Measurements from ENCODE around the gene CBR1.
A peak's percentile ranks its signal among the peaks of the same experiment; 100 is the strongest.

The CBR1 gene

GRCh38 chr21:36048357-36048756 lies 21.5 kb upstream of the CBR1 start:
- ChIA-PET POLR2A (interaction anchor here (1.6 kb wide), 1 partner anchor 12 kb away, joined by 5 read pairs; the partner anchor contains the start of gene SETD4), CTCF (no interaction called here)
- TF ChIP-seq CTBP1 (IDR thresholded peaks at IDR 0.05; ENCODE audit: borderline replicate concordance) (no peak), NFRKB (IDR thresholded peaks at IDR 0.05) (no peak), SUZ12 (IDR thresholded peaks at IDR 0.05) (no peak), BHLHE40 (IDR thresholded peaks at IDR 0.05; ENCODE audit: borderline replicate concordance) (no peak), ZNF384 (IDR thresholded peaks at IDR 0.05) (no peak), LEF1 (IDR thresholded peaks at IDR 0.05; ENCODE audit: borderline replicate concordance) (no peak), FOXK2 (IDR thresholded peaks at IDR 0.05) (no peak), FOXA1 (IDR thresholded peaks at IDR 0.05) (no peak), ARNT (IDR thresholded peaks at IDR 0.05) (no peak), L3MBTL2 (conservative IDR thresholded peaks at IDR 0.05) (no peak), HDGF (IDR thresholded peaks at IDR 0.05; ENCODE audit: borderline replicate concordance) (no peak), FOXM1 (IDR thresholded peaks at IDR 0.05; ENCODE audit: borderline replicate concordance) (no peak), SP1 (IDR thresholded peaks at IDR 0.05) (no peak), PKNOX1 (IDR thresholded peaks at IDR 0.05) (no peak), ELF4 (IDR thresholded peaks at IDR 0.05) (no peak), TARDBP (IDR thresholded peaks at IDR 0.05) (no peak)
- no peak for DNase-seq (ENCODE audit: extremely low spot score)

GRCh38 chr21:36052860-36053714 lies 16.7 kb upstream of the CBR1 start:
- DNase-seq (ENCODE audit: extremely low spot score) = no peak
- ChIA-PET CTCF (no interaction called here), POLR2A (no interaction called here)
- TF ChIP-seq TARDBP (IDR thresholded peaks at IDR 0.05) = no peak
- no peak for TF ChIP-seq FOXM1 (IDR thresholded peaks at IDR 0.05; ENCODE audit: borderline replicate concordance)
- no peak for TF ChIP-seq SP1 (IDR thresholded peaks at IDR 0.05)
- TF ChIP-seq HDGF (IDR thresholded peaks at IDR 0.05; ENCODE audit: borderline replicate concordance) = no peak
- TF ChIP-seq LEF1 (IDR thresholded peaks at IDR 0.05; ENCODE audit: borderline replicate concordance) = no peak
- TF ChIP-seq NFRKB (IDR thresholded peaks at IDR 0.05) = no peak
- TF ChIP-seq ELF4 (IDR thresholded peaks at IDR 0.05) = no peak
- TF ChIP-seq FOXK2 (IDR thresholded peaks at IDR 0.05) = no peak
- TF ChIP-seq ARNT (IDR thresholded peaks at IDR 0.05) = no peak
- no peak for TF ChIP-seq BHLHE40 (IDR thresholded peaks at IDR 0.05; ENCODE audit: borderline replicate concordance)
- no peak for TF ChIP-seq FOXA1 (IDR thresholded peaks at IDR 0.05)

GRCh38 chr21:36053715-36054062 lies 16.1 kb upstream of the CBR1 start:
- ChIA-PET CTCF (no interaction called here), POLR2A (interaction anchor here (0.8 kb wide), 1 partner anchor 16 kb away, joined by 3 read pairs; the partner anchor contains the start of gene CBR1)
- no peak for DNase-seq (ENCODE audit: extremely low spot score)
- no peak for TF ChIP-seq BHLHE40 (IDR thresholded peaks at IDR 0.05; ENCODE audit: borderline replicate concordance)
- TF ChIP-seq SUZ12 (IDR thresholded peaks at IDR 0.05) = no peak
- TF ChIP-seq PKNOX1 (IDR thresholded peaks at IDR 0.05) = no peak
- no peak for TF ChIP-seq FOXK2 (IDR thresholded peaks at IDR 0.05)
- no peak for TF ChIP-seq NFRKB (IDR thresholded peaks at IDR 0.05)
- no peak for TF ChIP-seq ELF4 (IDR thresholded peaks at IDR 0.05)
- TF ChIP-seq FOXM1 (IDR thresholded peaks at IDR 0.05; ENCODE audit: borderline replicate concordance) = no peak
- no peak for TF ChIP-seq ZNF384 (IDR thresholded peaks at IDR 0.05)
- no peak for TF ChIP-seq ARNT (IDR thresholded peaks at IDR 0.05)
- TF ChIP-seq FOXA1 (IDR thresholded peaks at IDR 0.05) = no peak
- TF ChIP-seq CTBP1 (IDR thresholded peaks at IDR 0.05; ENCODE audit: borderline replicate concordance) = no peak
- no peak for TF ChIP-seq SP1 (IDR thresholded peaks at IDR 0.05)
- no peak for TF ChIP-seq HDGF (IDR thresholded peaks at IDR 0.05; ENCODE audit: borderline replicate concordance)
- TF ChIP-seq LEF1 (IDR thresholded peaks at IDR 0.05; ENCODE audit: borderline replicate concordance) = no peak
- TF ChIP-seq TARDBP (IDR thresholded peaks at IDR 0.05) = no peak

GRCh38 chr21:36055551-36055950 lies 14.3 kb upstream of the CBR1 start:
- ChIA-PET CTCF (no interaction called here), POLR2A (no interaction called here)
- DNase-seq (ENCODE audit: extremely low spot score) = no peak
- no peak for TF ChIP-seq ELF4 (IDR thresholded peaks at IDR 0.05)
- no peak for TF ChIP-seq SP1 (IDR thresholded peaks at IDR 0.05)
- TF ChIP-seq HDGF (IDR thresholded peaks at IDR 0.05; ENCODE audit: borderline replicate concordance) = no peak
- TF ChIP-seq ZNF384 (IDR thresholded peaks at IDR 0.05) = no peak
- TF ChIP-seq SUZ12 (IDR thresholded peaks at IDR 0.05) = no peak
- no peak for TF ChIP-seq NFRKB (IDR thresholded peaks at IDR 0.05)
- no peak for TF ChIP-seq FOXM1 (IDR thresholded peaks at IDR 0.05; ENCODE audit: borderline replicate concordance)
- no peak for TF ChIP-seq FOXK2 (IDR thresholded peaks at IDR 0.05)
- TF ChIP-seq BHLHE40 (IDR thresholded peaks at IDR 0.05; ENCODE audit: borderline replicate concordance) = no peak
- TF ChIP-seq PKNOX1 (IDR thresholded peaks at IDR 0.05) = no peak
- no peak for TF ChIP-seq TARDBP (IDR thresholded peaks at IDR 0.05)

- TF ChIP-seq L3MBTL2 (conservative IDR thresholded peaks at IDR 0.05) (peak; percentile 55; the same call in 1 of the 2 replicates), ZNF384 (IDR thresholded peaks at IDR 0.05) (no peak), ELF4 (IDR thresholded peaks at IDR 0.05) (no peak)
- CTCF ChIA-PET = no interaction called here
- POLR2A ChIA-PET = interaction anchor here (0.6 to 3.9 kb wide), 20 partner anchors 11 to 469 kb away, joined by 3 to 39 read pairs (median 5); partner anchors contain the start of gene CBR1
- peak; percentile 57 for DNase-seq (ENCODE audit: extremely low spot score)
Observed at GRCh38 chr21:36059823-36060158, 10.0 kb upstream of the CBR1 start.
